ENCODE measurements around the gene CHAF1A. TPM values are rescaled to one million over a fixed set of nuclear protein-coding genes. Genes with fewer than 3 reads are reported as not detected.

Gene CHAF1A
- total RNA-seq, 2 donors from 2014 or later = 67.9 to 96.7 TPM

DNA sequence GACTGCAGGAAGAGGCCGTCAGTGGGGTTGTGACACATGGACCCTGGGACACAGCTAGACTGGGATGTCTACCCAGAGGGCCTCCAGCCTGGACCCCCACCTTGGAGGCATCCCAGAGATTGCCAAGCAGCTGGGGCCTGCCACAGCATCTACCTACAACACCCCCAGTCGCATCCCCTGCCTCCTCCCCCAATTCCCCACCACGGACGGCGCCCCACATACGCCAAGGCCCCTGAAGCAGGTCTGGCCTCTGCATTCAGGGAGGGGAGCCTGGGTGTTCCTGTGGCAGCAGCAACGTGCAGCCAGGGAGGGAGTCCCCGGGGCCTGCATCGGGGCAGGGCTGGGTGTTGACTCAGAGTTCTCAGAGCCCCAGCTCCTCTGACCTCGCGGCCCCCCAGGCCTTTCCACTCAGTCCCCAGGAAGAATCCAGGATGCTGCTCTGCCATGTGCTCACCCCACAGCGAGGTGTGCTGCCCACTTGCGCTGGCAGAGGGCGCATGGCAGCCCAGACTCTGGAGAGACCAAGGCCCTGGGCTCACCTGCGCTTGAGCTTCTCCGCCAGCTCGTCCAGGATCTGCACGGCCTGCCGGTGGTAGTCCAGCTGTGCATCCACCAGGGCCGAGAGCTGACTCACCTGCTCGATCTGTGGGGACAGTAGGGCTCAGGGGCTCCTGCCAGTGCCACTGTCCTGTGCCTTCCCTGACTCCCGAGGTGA, 39.5 kb upstream of the CHAF1A start:
- Mint-ChIP-seq H3K9me3 (no peaks in the 10 kb centered on the region), H3K27me3 (no peaks in the 10 kb centered on the region), H3K4me3 (no peak overlapping the region), H3K36me3 (ENCODE audit: low read depth) (peaks cover 73% of the 10 kb centered on the region), H3K4me1 (no peaks in the 10 kb centered on the region), H3K27ac (peak overlapping the region; percentile 20)
- ATAC-seq (replicated peaks) = no peak

- Mint-ChIP-seq H3K27ac (peak overlapping the region; percentile 20), H3K36me3 (ENCODE audit: low read depth) (peaks cover 80% of the 10 kb centered on the region), H3K27me3 (no peaks in the 10 kb centered on the region), H3K4me1 (peaks cover 3% of the 10 kb centered on the region), H3K9me3 (no peaks in the 10 kb centered on the region), H3K4me3 (no peak overlapping the region)
- ATAC-seq (replicated peaks) = no peak
These were observed 38.7 kb upstream of the CHAF1A start for GRCh38 chr19:4363571-4364304.

GRCh38 chr19:4365341-4365740, 37.1 kb upstream of the CHAF1A start:
- no peak overlapping the region for H3K27ac Mint-ChIP-seq

DNA sequence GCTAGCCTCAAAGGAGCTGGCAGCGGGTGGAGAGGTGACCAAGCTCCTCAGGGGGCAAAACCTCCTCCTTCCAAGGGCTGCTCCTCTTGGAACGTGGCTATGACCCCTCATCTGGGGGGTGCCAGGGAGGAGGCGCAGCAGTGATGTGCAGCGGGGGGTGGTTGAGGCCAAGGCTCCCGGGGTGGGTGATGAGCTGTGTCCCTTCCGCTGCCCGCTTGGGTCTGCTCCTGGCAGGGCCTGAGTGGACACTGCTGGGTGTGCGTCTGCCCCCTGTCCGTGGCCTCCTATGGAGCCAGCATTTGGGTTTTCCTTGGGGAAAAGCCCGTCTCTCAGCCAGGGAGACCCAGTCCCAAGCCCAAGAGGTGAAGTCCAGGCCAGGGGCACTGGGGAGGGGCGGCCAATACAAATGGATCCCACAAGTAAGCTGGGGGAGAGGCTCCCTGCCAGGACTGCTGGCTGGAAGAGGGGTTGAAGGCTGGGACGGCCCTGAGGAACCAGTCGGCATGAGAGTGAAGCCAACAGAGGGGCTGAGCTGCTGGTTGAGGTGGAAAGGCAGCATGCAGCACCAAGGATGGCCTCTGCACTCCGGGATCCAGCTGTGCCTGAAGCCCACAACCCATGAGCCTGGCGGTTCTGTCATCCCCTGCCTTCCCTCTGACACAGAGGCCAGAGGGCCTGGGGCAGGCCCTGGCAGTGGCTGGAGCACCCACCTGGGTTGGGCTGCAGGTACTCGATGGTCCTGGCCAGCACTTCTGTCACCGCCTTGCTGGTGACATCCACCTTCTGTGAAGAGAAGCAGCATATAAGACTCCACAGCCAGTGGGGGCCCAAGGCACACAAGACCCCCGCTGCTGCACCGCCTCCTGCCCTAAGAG, 36.4 kb upstream of the CHAF1A start:
- Mint-ChIP-seq H3K27ac (no peak overlapping the region), H3K36me3 (ENCODE audit: low read depth) (peaks cover 69% of the 10 kb centered on the region), H3K4me3 (no peak overlapping the region), H3K9me3 (no peaks in the 10 kb centered on the region), H3K27me3 (no peaks in the 10 kb centered on the region), H3K4me1 (peaks cover 8% of the 10 kb centered on the region)
- no peak for ATAC-seq (replicated peaks)

More at GRCh38 chr19:4365341-4365740, 37.1 kb upstream of the CHAF1A start:
- H3K36me3 Mint-ChIP-seq (ENCODE audit: low read depth) = peaks cover 73% of the 10 kb centered on the region
- no peak for ATAC-seq (replicated peaks)
- H3K9me3 Mint-ChIP-seq = no peaks in the 10 kb centered on the region
- peaks cover 8% of the 10 kb centered on the region for H3K4me1 Mint-ChIP-seq
- H3K27me3 Mint-ChIP-seq = no peaks in the 10 kb centered on the region
- H3K4me3 Mint-ChIP-seq = no peak overlapping the region

DNA sequence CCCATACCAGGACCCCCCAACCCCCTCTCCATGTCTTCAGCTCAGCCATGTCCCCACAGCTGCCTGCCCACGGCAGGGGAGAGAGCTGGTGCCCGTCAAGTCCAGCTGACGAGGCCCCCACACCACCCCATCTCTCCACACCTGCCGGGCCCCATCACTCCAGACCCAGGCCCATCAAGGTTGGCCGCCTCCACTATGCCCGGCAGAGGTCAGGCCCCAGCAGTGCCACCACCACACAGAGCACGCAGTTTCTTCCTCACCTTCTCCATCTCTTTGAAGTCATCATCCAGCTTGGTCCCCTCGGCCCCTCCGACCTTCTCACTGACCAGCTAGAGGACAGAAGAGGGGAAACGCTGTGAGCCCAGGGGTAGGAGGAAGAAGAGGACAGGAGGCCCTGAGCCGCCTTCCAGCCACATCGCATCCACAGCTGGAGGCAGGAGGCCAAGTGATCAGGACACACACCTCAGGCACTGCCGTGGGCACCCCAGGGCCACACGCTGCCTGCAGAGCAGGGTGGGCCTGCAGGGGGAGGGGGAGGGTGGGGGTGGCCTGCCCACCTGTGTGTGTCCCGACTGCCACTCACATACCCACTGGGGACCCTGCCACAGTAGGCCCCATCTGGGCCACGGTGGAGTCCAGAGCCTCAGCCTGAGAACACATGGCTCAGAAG, 35.6 kb upstream of the CHAF1A start:
- no peak overlapping the region for H3K27ac Mint-ChIP-seq
- no peak for ATAC-seq (replicated peaks)
- H3K4me3 Mint-ChIP-seq = no peak overlapping the region
- H3K36me3 Mint-ChIP-seq (ENCODE audit: low read depth) = peaks cover 72% of the 10 kb centered on the region
- no peaks in the 10 kb centered on the region for H3K9me3 Mint-ChIP-seq
- H3K4me1 Mint-ChIP-seq = peaks cover 8% of the 10 kb centered on the region
- H3K27me3 Mint-ChIP-seq = no peaks in the 10 kb centered on the region

GRCh38 chr19:4367336-4367723, 35.1 kb upstream of the CHAF1A start:
- no peak for ATAC-seq (replicated peaks)
- Mint-ChIP-seq H3K9me3 (no peaks in the 10 kb centered on the region), H3K4me1 (peaks cover 8% of the 10 kb centered on the region), H3K27ac (no peak overlapping the region), H3K4me3 (peak overlapping the region; percentile 19), H3K27me3 (no peaks in the 10 kb centered on the region), H3K36me3 (ENCODE audit: low read depth) (peaks cover 66% of the 10 kb centered on the region)

GRCh38 chr19:4367781-4368127, 34.7 kb upstream of the CHAF1A start:
- Mint-ChIP-seq H3K4me1 (peaks cover 8% of the 10 kb centered on the region), H3K4me3 (peak overlapping the region; percentile 19), H3K36me3 (ENCODE audit: low read depth) (peaks cover 62% of the 10 kb centered on the region), H3K9me3 (no peaks in the 10 kb centered on the region), H3K27me3 (no peaks in the 10 kb centered on the region), H3K27ac (no peak overlapping the region)
- no peak for ATAC-seq (replicated peaks)

GRCh38 chr19:4368128-4368820, 34.2 kb upstream of the CHAF1A start:
- H3K9me3 Mint-ChIP-seq = no peaks in the 10 kb centered on the region
- peak overlapping the region; percentile 84 for H3K27ac Mint-ChIP-seq
- H3K27me3 Mint-ChIP-seq = no peaks in the 10 kb centered on the region
- peaks cover 57% of the 10 kb centered on the region for H3K36me3 Mint-ChIP-seq (ENCODE audit: low read depth)
- ATAC-seq (replicated peaks) = peak; percentile 10
- H3K4me1 Mint-ChIP-seq = peaks cover 8% of the 10 kb centered on the region
- H3K4me3 Mint-ChIP-seq = peak overlapping the region; percentile 75

DNA sequence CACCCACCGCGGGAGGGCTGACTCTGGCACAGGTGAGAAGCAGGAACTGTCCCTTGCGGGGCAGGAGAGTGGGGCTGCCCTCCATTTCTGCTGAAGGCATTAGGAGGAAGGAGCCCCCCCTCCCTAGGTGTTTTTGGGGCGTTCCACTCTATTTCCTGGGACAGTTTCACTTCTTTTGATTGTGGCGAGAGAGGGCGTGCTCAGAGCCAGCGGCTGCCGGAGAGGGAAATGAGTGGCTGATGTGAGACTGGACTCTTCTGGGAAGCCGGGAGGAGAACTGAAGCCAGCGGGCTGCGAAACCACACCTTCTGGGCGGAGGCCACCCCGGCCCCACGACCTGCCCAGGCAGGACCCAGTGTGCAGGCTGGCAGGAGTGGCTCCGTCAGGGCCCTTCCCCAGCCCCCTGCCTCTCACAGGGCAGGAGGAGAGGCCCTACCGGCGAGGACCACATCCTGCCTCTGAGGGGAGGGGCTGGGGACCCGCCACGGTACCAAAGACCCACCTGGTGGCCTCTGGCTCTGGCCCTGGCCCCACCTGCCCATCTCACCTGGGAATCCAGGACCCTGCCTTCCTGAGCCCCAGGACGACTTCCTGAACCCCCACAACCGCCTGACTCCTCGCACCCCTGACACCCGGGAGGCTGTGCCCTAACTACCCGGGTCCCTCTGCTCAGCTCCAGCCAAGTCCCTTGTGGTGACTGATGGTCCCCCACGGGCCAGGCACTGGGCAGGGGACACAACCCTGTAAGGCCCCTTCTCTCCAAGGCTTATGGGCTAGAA, 33.1 kb upstream of the CHAF1A start:
- Mint-ChIP-seq H3K4me3 (peak overlapping the region; percentile 75), H3K9me3 (no peaks in the 10 kb centered on the region), H3K4me1 (peaks cover 13% of the 10 kb centered on the region), H3K36me3 (ENCODE audit: low read depth) (peaks cover 53% of the 10 kb centered on the region), H3K27ac (peak overlapping the region; percentile 84), H3K27me3 (no peaks in the 10 kb centered on the region)
- peak; percentile 78 for ATAC-seq (replicated peaks)

DNA sequence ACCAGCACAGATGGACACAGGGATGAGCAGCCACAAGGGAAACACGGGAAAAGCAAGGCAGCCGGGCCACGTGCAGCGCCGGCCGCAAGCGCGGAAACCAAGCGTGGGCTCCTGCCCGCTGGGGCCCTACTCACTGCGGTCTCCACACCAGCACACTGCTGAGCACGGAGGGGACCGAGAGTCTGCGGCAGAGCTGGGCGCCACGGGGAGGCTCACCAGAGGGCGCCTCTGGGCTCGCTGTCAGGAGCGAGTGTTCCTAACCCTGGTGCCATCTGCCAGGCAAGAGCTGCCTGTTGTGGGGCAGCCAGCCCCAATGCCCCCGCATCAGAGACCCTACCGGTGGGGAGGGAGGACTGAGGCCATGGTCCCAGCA, 32.6 kb upstream of the CHAF1A start:
- Mint-ChIP-seq H3K4me1 (peaks cover 13% of the 10 kb centered on the region), H3K36me3 (ENCODE audit: low read depth) (peaks cover 47% of the 10 kb centered on the region), H3K9me3 (no peaks in the 10 kb centered on the region), H3K4me3 (peak overlapping the region; percentile 75), H3K27ac (peak overlapping the region; percentile 84), H3K27me3 (no peaks in the 10 kb centered on the region)
- peak; percentile 83 for ATAC-seq (replicated peaks)

- H3K27me3 Mint-ChIP-seq = no peaks in the 10 kb centered on the region
- peak overlapping the region; percentile 75 for H3K4me3 Mint-ChIP-seq
- H3K36me3 Mint-ChIP-seq (ENCODE audit: low read depth) = peaks cover 46% of the 10 kb centered on the region
- H3K4me1 Mint-ChIP-seq = peaks cover 13% of the 10 kb centered on the region
- peak overlapping the region; percentile 84 for H3K27ac Mint-ChIP-seq
- no peak for ATAC-seq (replicated peaks)
- no peaks in the 10 kb centered on the region for H3K9me3 Mint-ChIP-seq
These were observed 31.9 kb upstream of the CHAF1A start for GRCh38 chr19:4370418-4371041.

GRCh38 chr19:4371247-4372164, 30.9 kb upstream of the CHAF1A start:
- ATAC-seq (replicated peaks) = no peak
- no peaks in the 10 kb centered on the region for H3K9me3 Mint-ChIP-seq
- H3K36me3 Mint-ChIP-seq (ENCODE audit: low read depth) = peaks cover 47% of the 10 kb centered on the region
- H3K4me1 Mint-ChIP-seq = peaks cover 18% of the 10 kb centered on the region
- peak overlapping the region; percentile 75 for H3K4me3 Mint-ChIP-seq
- H3K27ac Mint-ChIP-seq = no peak overlapping the region
- H3K27me3 Mint-ChIP-seq = no peaks in the 10 kb centered on the region
